NCI-H2196 (cell line): ENCODE data around the gene PLPP2.

ENCODE experiments used
- DNase-seq: peaks from one replicate; lab custom pipeline; 2025; ENCODE audit not compliant: unreplicated experiment; lab: John Stamatoyannopoulos, UW

Gene PLPP2

GRCh38 chr19:317710-318508, 26.7 kb upstream of the PLPP2 start:
- no peak for DNase-seq

- no peak for DNase-seq
These were observed 24.6 kb upstream of the PLPP2 start for GRCh38 chr19:315811-316210.

GRCh38 chr19:313988-314815, 23.0 kb upstream of the PLPP2 start:
- DNase-seq = no peak

- DNase-seq = no peak
These were observed 22.2 kb upstream of the PLPP2 start for GRCh38 chr19:313169-313987.

GRCh38 chr19:311813-312261, 20.6 kb upstream of the PLPP2 start:
- DNase-seq = no peak

- DNase-seq = no peak
These were observed 19.7 kb upstream of the PLPP2 start for GRCh38 chr19:310781-311496.

- no peak for DNase-seq
These were observed 19.0 kb upstream of the PLPP2 start for GRCh38 chr19:310141-310651.

GRCh38 chr19:309206-309565, 18.0 kb upstream of the PLPP2 start:
- DNase-seq = no peak

- no peak for DNase-seq
These were observed 17.4 kb upstream of the PLPP2 start for GRCh38 chr19:308471-309205.

- DNase-seq = no peak
These were observed 16.7 kb upstream of the PLPP2 start for GRCh38 chr19:307793-308420.

- DNase-seq = no peak
These were observed 15.9 kb upstream of the PLPP2 start for GRCh38 chr19:307111-307531.

GRCh38 chr19:306151-306900, 15.1 kb upstream of the PLPP2 start:
- no peak for DNase-seq

GRCh38 chr19:305240-306150, 14.3 kb upstream of the PLPP2 start:
- DNase-seq = no peak

- no peak for DNase-seq
These were observed 5.4 kb upstream of the PLPP2 start for GRCh38 chr19:296476-297225.

GRCh38 chr19:295687-296370, 4.6 kb upstream of the PLPP2 start:
- peak; percentile 36 for DNase-seq

GRCh38 chr19:294946-295686, 3.9 kb upstream of the PLPP2 start:
- no peak for DNase-seq
